HG03280 (cell line): ENCODE measurements around the gene SPOCK1.

Source experiments
- ATAC-seq: cut with Tn5 transposase; IDR thresholded peaks from one replicate; pipeline ENCODE4 v1.9.1; 2021; ENCODE audit warnings: mild to moderate bottlenecking, moderate library complexity; ENCODE audit not compliant: unreplicated experiment

The SPOCK1 gene

GRCh38 chr5:137051161-137051560, 448.0 kb downstream of the SPOCK1 start:
- no peak for ATAC-seq

- no peak for ATAC-seq
Observed at GRCh38 chr5:137040641-137041340, 458.3 kb downstream of the SPOCK1 start.

- ATAC-seq = no peak
Observed at GRCh38 chr5:137040024-137040423, 459.1 kb downstream of the SPOCK1 start.

- no peak for ATAC-seq
Observed at GRCh38 chr5:137037848-137038247, 461.3 kb downstream of the SPOCK1 start.

- no peak for ATAC-seq
Observed at GRCh38 chr5:137036640-137037039, 462.5 kb downstream of the SPOCK1 start.

GRCh38 chr5:137035480-137035878, 463.6 kb downstream of the SPOCK1 start:
- no peak for ATAC-seq

- no peak for ATAC-seq
Observed at GRCh38 chr5:137034764-137035479, 464.2 kb downstream of the SPOCK1 start.

GRCh38 chr5:137034213-137034612, 464.9 kb downstream of the SPOCK1 start:
- ATAC-seq = no peak

GRCh38 chr5:137032929-137033328, 466.2 kb downstream of the SPOCK1 start:
- ATAC-seq = no peak

GRCh38 chr5:137027758-137028157, 471.4 kb downstream of the SPOCK1 start:
- ATAC-seq = no peak

- ATAC-seq = no peak
Observed at GRCh38 chr5:137026296-137026695, 472.8 kb downstream of the SPOCK1 start.

- ATAC-seq = no peak
Observed at GRCh38 chr5:137024044-137024443, 475.1 kb downstream of the SPOCK1 start.

- ATAC-seq = no peak
Observed at GRCh38 chr5:137023371-137023770, 475.8 kb downstream of the SPOCK1 start.

GRCh38 chr5:137022725-137023124, 476.4 kb downstream of the SPOCK1 start:
- ATAC-seq = no peak

- ATAC-seq = no peak
Observed at GRCh38 chr5:137022043-137022442, 477.1 kb downstream of the SPOCK1 start.

GRCh38 chr5:137019229-137019628, 479.9 kb downstream of the SPOCK1 start:
- no peak for ATAC-seq

- no peak for ATAC-seq
Observed at GRCh38 chr5:137016783-137017324, 482.3 kb downstream of the SPOCK1 start.

GRCh38 chr5:137015540-137016116, 483.5 kb downstream of the SPOCK1 start:
- no peak for ATAC-seq

- ATAC-seq = no peak
Observed at GRCh38 chr5:137014731-137015130, 484.4 kb downstream of the SPOCK1 start.

GRCh38 chr5:137010226-137010625, 488.9 kb downstream of the SPOCK1 start:
- ATAC-seq = no peak

GRCh38 chr5:137004279-137004678, 494.8 kb downstream of the SPOCK1 start:
- ATAC-seq = no peak

- ATAC-seq = no peak
Observed at GRCh38 chr5:137001026-137001569, 498.0 kb downstream of the SPOCK1 start.
